NCI-H1092 treated with DMSO at 0.1 percent for 48 hours (cell line): ENCODE measurements around the gene GLYATL3.
"Not testable (repeated sequence)": the region's sequence is repeated elsewhere in the genome, so short reads cannot be mapped to it uniquely, and the experiment has no call there.

Experiments used
- DNase-seq: peaks from one replicate; lab custom pipeline; 2025; lab: John Stamatoyannopoulos, UW

GLYATL3 gene

GRCh38 chr6:49499623-49500022 is at the start of gene GLYATL3:
TSS of gene GLYATL3 (plus strand) at chr6:49499923. CDS start at chr6:49511991, 12,068 bp downstream.
- DNase-seq, result no peak

GRCh38 chr6:49453221-49453620 is 46.5 kb upstream of the GLYATL3 start:
- DNase-seq, result no peak

GRCh38 chr6:49454787-49455709 is 44.7 kb upstream of the GLYATL3 start:
- no peak for DNase-seq

GRCh38 chr6:49457771-49458170 is 42.0 kb upstream of the GLYATL3 start:
- DNase-seq, result no peak

- no peak for DNase-seq
These were observed 37.7 kb upstream of the GLYATL3 start for GRCh38 chr6:49462071-49462470.

- peak; percentile 32 for DNase-seq
These were observed 37.2 kb upstream of the GLYATL3 start for GRCh38 chr6:49462599-49462926.

- DNase-seq, result peak; percentile 94
These were observed 36.7 kb upstream of the GLYATL3 start, which contains the start of the genes CENPQ and MMUT for GRCh38 chr6:49462927-49463611. TSS of gene CENPQ (plus strand) at chr6:49463370. CDS start at chr6:49470177, 6,807 bp downstream. TSS of gene MMUT (minus strand) at chr6:49463253. CDS start at chr6:49459466, 3,787 bp downstream.

- DNase-seq, result peak; percentile 29
These were observed 36.1 kb upstream of the GLYATL3 start for GRCh38 chr6:49463612-49463967.

GRCh38 chr6:49464691-49465090 is 35.0 kb upstream of the GLYATL3 start:
- no peak for DNase-seq

GRCh38 chr6:49468042-49468441 is 31.7 kb upstream of the GLYATL3 start:
- DNase-seq, result no peak

GRCh38 chr6:49476564-49476963 is 23.2 kb upstream of the GLYATL3 start:
- not testable (repeated sequence) for DNase-seq

- no peak for DNase-seq
These were observed 20.3 kb upstream of the GLYATL3 start for GRCh38 chr6:49479308-49479970.

- DNase-seq, result not testable (repeated sequence)
These were observed 17.9 kb upstream of the GLYATL3 start for GRCh38 chr6:49481846-49482245.

GRCh38 chr6:49483380-49483779 is 16.3 kb upstream of the GLYATL3 start:
- DNase-seq, result not testable (repeated sequence)

GRCh38 chr6:49490633-49491032 is 9.1 kb upstream of the GLYATL3 start:
- no peak for DNase-seq

GRCh38 chr6:49497304-49497703 is 2.4 kb upstream of the GLYATL3 start:
- DNase-seq, result peak; percentile 15

- no peak for DNase-seq
These were observed 597 bp upstream of the GLYATL3 start for GRCh38 chr6:49499126-49499525.

- DNase-seq, result no peak
These were observed 4.9 kb downstream of the GLYATL3 start for GRCh38 chr6:49504666-49505065.

- DNase-seq, result no peak
These were observed 6.9 kb downstream of the GLYATL3 start for GRCh38 chr6:49506569-49507111.

- no peak for DNase-seq
These were observed 9.6 kb downstream of the GLYATL3 start for GRCh38 chr6:49509342-49509741.

GRCh38 chr6:49513153-49513989 is 13.6 kb downstream of the GLYATL3 start:
- DNase-seq, result no peak
